Measurements from ENCODE around the gene ZNF740. TPM values are rescaled to one million over a fixed set of nuclear protein-coding genes. Genes with fewer than 3 reads are reported as not detected.

ZNF740 gene
- total RNA-seq, 1 experiment from 2014 or later: 46.8 TPM

DNA sequence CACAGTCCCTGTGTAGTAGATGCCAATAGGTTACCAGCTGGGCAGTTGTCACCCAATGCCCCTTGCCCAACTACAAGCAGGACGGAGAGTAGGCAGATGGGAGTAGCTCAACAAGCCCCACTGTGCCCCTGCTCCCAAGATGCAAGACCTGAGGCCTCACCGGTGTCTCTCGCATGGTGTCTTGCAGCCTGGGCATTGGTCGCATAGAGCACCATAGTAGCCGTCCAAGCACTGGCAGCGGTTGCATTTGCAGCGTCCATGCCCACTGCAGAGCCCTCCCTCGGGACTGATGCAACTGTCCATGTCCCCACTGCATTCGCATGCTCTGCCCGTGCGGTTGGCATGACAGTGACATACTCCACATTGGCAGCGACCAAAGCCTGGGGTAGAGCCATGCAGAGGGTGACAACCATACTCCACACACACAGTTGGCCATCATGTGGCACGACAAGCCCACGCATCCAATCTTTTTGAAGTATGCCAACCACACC is 12.1 kb downstream of the ZNF740 start:
- no peak overlapping the region for H3K4me3 ChIP-seq (ENCODE audit: low read depth in 2 of 2, low read length in 2 of 2)
- H3K4me1 ChIP-seq (ENCODE audit: control insufficient read depth, insufficient read depth, low read length): no peaks in the 10 kb centered on the region
- DNase-seq (ENCODE audit: low read depth, low spot score) (no peak), ATAC-seq (no peak)
- no TSS peak for BruUV-seq (replicated peaks)
- intact Hi-C loops (cut with micrococcal nuclease; ENCODE audit: unreplicated experiment) (no loop called here), in situ Hi-C loops (cut with HindIII; ENCODE audit: low pct_unique_long_range_greater_than_20kb, low sequenced_read_pairs) (no loop called here)
- H3K27ac ChIP-seq (ENCODE audit: low read length): no peak overlapping the region
- H3K36me3 ChIP-seq (ENCODE audit: control insufficient read depth, insufficient read depth, low read length): no peaks in the 10 kb centered on the region
- TF ChIP-seq SIN3A (IDR thresholded peaks at IDR 0.05; ENCODE audit: borderline replicate concordance, insufficient read depth, low read depth, low read length): no peak
- TF ChIP-seq, protein P1, sequence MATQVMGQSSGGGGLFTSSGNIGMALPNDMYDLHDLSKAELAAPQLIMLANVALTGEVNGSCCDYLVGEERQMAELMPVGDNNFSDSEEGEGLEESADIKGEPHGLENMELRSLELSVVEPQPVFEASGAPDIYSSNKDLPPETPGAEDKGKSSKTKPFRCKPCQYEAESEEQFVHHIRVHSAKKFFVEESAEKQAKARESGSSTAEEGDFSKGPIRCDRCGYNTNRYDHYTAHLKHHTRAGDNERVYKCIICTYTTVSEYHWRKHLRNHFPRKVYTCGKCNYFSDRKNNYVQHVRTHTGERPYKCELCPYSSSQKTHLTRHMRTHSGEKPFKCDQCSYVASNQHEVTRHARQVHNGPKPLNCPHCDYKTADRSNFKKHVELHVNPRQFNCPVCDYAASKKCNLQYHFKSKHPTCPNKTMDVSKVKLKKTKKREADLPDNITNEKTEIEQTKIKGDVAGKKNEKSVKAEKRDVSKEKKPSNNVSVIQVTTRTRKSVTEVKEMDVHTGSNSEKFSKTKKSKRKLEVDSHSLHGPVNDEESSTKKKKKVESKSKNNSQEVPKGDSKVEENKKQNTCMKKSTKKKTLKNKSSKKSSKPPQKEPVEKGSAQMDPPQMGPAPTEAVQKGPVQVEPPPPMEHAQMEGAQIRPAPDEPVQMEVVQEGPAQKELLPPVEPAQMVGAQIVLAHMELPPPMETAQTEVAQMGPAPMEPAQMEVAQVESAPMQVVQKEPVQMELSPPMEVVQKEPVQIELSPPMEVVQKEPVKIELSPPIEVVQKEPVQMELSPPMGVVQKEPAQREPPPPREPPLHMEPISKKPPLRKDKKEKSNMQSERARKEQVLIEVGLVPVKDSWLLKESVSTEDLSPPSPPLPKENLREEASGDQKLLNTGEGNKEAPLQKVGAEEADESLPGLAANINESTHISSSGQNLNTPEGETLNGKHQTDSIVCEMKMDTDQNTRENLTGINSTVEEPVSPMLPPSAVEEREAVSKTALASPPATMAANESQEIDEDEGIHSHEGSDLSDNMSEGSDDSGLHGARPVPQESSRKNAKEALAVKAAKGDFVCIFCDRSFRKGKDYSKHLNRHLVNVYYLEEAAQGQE (IDR thresholded peaks at IDR 0.05; ENCODE audit: insufficient read depth in 1 of 2, low read depth in 2 of 2, low read length in 1 of 2): no peak
- TF ChIP-seq TCF7L2 (IDR thresholded peaks at IDR 0.05; ENCODE audit: low read depth, low read length): no peak
- TF ChIP-seq, protein P2, sequence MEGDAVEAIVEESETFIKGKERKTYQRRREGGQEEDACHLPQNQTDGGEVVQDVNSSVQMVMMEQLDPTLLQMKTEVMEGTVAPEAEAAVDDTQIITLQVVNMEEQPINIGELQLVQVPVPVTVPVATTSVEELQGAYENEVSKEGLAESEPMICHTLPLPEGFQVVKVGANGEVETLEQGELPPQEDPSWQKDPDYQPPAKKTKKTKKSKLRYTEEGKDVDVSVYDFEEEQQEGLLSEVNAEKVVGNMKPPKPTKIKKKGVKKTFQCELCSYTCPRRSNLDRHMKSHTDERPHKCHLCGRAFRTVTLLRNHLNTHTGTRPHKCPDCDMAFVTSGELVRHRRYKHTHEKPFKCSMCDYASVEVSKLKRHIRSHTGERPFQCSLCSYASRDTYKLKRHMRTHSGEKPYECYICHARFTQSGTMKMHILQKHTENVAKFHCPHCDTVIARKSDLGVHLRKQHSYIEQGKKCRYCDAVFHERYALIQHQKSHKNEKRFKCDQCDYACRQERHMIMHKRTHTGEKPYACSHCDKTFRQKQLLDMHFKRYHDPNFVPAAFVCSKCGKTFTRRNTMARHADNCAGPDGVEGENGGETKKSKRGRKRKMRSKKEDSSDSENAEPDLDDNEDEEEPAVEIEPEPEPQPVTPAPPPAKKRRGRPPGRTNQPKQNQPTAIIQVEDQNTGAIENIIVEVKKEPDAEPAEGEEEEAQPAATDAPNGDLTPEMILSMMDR (IDR thresholded peaks at IDR 0.05): no peak
- no peak for TF ChIP-seq POLR2AphosphoS5 (IDR thresholded peaks at IDR 0.05; ENCODE audit: low read depth, low read length)
- CTCF ChIA-PET: no interaction called here
- POLR2A ChIA-PET: no interaction called here
- H3K9me3 ChIP-seq (ENCODE audit: control insufficient read depth, insufficient read depth, low read depth, low read length): no peaks in the 10 kb centered on the region
- no peaks in the 10 kb centered on the region for H3K27me3 ChIP-seq (ENCODE audit: control insufficient read depth, insufficient read depth, low read length)

DNA sequence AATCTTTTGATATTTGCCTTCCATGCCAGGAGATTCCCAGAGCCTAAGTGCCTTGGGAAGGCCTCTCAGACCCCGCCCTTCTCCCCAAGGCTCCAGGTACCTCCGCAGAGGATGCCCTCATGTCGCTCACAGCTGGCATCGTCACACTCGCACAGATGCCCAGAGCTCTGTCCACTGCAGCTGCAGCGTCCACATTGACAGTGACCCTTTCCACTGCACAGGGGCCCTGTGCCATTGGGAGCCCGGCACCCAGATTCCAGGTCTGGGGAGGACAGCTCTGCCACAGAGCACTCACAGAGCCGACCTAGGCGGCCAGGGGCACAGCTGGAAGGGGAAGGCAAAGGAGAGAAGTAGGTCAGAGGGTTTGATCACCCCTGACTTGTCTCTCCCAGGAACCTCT is 12.5 kb downstream of the ZNF740 start:
- Histone ChIP-seq H3K4me1 (ENCODE audit: control insufficient read depth, insufficient read depth, low read length) (no peaks in the 10 kb centered on the region), H3K27ac (ENCODE audit: low read length) (no peak overlapping the region), H3K9me3 (ENCODE audit: control insufficient read depth, insufficient read depth, low read depth, low read length) (no peaks in the 10 kb centered on the region), H3K27me3 (ENCODE audit: control insufficient read depth, insufficient read depth, low read length) (no peaks in the 10 kb centered on the region), H3K4me3 (ENCODE audit: low read depth in 2 of 2, low read length in 2 of 2) (no peak overlapping the region), H3K36me3 (ENCODE audit: control insufficient read depth, insufficient read depth, low read length) (no peaks in the 10 kb centered on the region)
- no peak for DNase-seq (ENCODE audit: low read depth, low spot score)
- intact Hi-C loops (cut with micrococcal nuclease; ENCODE audit: unreplicated experiment) (no loop called here), in situ Hi-C loops (cut with HindIII; ENCODE audit: low pct_unique_long_range_greater_than_20kb, low sequenced_read_pairs) (no loop called here)
- CTCF ChIA-PET: no interaction called here
- no peak for ATAC-seq
- BruUV-seq (replicated peaks): no TSS peak
- TF ChIP-seq, protein P2 (IDR thresholded peaks at IDR 0.05): no peak
- TF ChIP-seq TCF7L2 (IDR thresholded peaks at IDR 0.05; ENCODE audit: low read depth, low read length) (no peak), POLR2AphosphoS5 (IDR thresholded peaks at IDR 0.05; ENCODE audit: low read depth, low read length) (no peak), SIN3A (IDR thresholded peaks at IDR 0.05; ENCODE audit: borderline replicate concordance, insufficient read depth, low read depth, low read length) (no peak)
- TF ChIP-seq, protein P1 (IDR thresholded peaks at IDR 0.05; ENCODE audit: insufficient read depth in 1 of 2, low read depth in 2 of 2, low read length in 1 of 2): no peak
- POLR2A ChIA-PET: no interaction called here

Measured in Panc1 (cell line).